Endothelial cell of umbilical vein (primary cell): ENCODE measurements around the gene CLPTM1L.

Source experiments
- CTCF ChIP-seq, 2 donors: IDR thresholded peaks; 1 replicate in 1 of 2; 2 replicates in 1 of 2; pipeline ENCODE4 v1.5.1; 2011; ENCODE audit warnings: low read length in 2 of 2, mild to moderate bottlenecking in 2 of 2, moderate library complexity in 2 of 2, control low read depth in 1 of 2, inconsistent platforms in 1 of 2, low read depth in 1 of 2; ENCODE audit not compliant: insufficient read depth in 1 of 2; ENCODE audit errors: extremely low read depth in 1 of 2
- EZH2 ChIP-seq: IDR thresholded peaks from 2 replicates; pipeline ENCODE4 v1.6.1; 2012; ENCODE audit warnings: borderline replicate concordance, low read depth, mild to moderate bottlenecking, moderate library complexity, low read length, inconsistent platforms; ENCODE audit not compliant: severe bottlenecking
- FOS ChIP-seq: IDR thresholded peaks from 2 replicates; pipeline ENCODE4 v1.6.1; 2011; ENCODE audit warnings: mild to moderate bottlenecking, low read length, moderate library complexity, borderline replicate concordance; ENCODE audit not compliant: insufficient read depth
- GATA2 ChIP-seq: IDR thresholded peaks from 2 replicates; pipeline ENCODE4 v1.7.0; 2011; ENCODE audit warnings: low read depth, mild to moderate bottlenecking, moderate library complexity, mixed read lengths, low read length; ENCODE audit not compliant: insufficient read length, insufficient read depth
- JUN ChIP-seq: IDR thresholded peaks from 2 replicates; pipeline ENCODE4 v1.6.1; 2011; ENCODE audit warnings: borderline replicate concordance, low read depth; ENCODE audit not compliant: insufficient read length, insufficient read depth
- MAX ChIP-seq: IDR thresholded peaks from 2 replicates; pipeline ENCODE4 v1.6.1; 2011; ENCODE audit not compliant: insufficient read depth, insufficient read length
- MYC ChIP-seq: IDR thresholded peaks from one replicate; pipeline ENCODE4 v1.6.1; 2011; ENCODE audit warnings: mild to moderate bottlenecking, low read depth, low read length
- POLR2A ChIP-seq: IDR thresholded peaks from 2 replicates; pipeline ENCODE4 v1.6.1; 2012; ENCODE audit warnings: low read depth, mild to moderate bottlenecking, control low read depth, low read length
- POLR2AphosphoS5 ChIP-seq: IDR thresholded peaks from 2 replicates; pipeline ENCODE4 v1.6.1; 2012; ENCODE audit warnings: low read depth, mild to moderate bottlenecking, control low read depth, low read length, moderate library complexity; ENCODE audit not compliant: insufficient read depth

- TF ChIP-seq CTCF (IDR thresholded peaks at IDR 0.05; ENCODE audit: extremely low read depth in 1 of 2, insufficient read depth in 1 of 2, low read depth in 1 of 2, low read length in 2 of 2) (no peak), MAX (no peak), POLR2A (no peak), POLR2AphosphoS5 (no peak), EZH2 (no peak), GATA2 (no peak), JUN (no peak), FOS (no peak), MYC (no peak)
These were observed 51.3 kb downstream of the CLPTM1L start for GRCh38 chr5:1293416-1294205.
